OCI-LY7 (cell line): Measurements from ENCODE around the gene FAM24B. TPM values are rescaled to one million over a fixed set of nuclear protein-coding genes. Genes with fewer than 3 reads are reported as not detected.

Experiments used
- BruUV-seq: library from RNA; stranded (reverse); fragments of 400-500 nt; replicated peaks from 2 replicates; lab custom pipeline; 2021; lab: Mats Ljungman, UMichigan
- CTCF ChIA-PET: fragments of 300-600 bp; sonication (Branson Sonifier 250); formaldehyde crosslinking; loops from one replicate; lab custom pipeline; 2022; ENCODE audit warnings: antibody characterized with exemption; ENCODE audit not compliant: unreplicated experiment; lab: Charles Lee
- POLR2A ChIA-PET: fragments of 300-600 bp; sonication (Branson Sonifier 250); formaldehyde crosslinking; loops from one replicate; lab custom pipeline; 2022; ENCODE audit warnings: antibody characterized with exemption; lab: Charles Lee
- DNase-seq: peaks from one replicate; pipeline ENCODE4 v3.0.0-alpha.2; 2015; ENCODE audit warnings: low spot score
- H2AFZ ChIP-seq: fragments of 200-600 bp; sonication (generic), shearing (Covaris generic); 2 replicates; pipeline ENCODE4 v1.6.1; 2014; ENCODE audit warnings: mild to moderate bottlenecking, antibody characterized with exemption, low read length, moderate library complexity
- H3K27ac ChIP-seq: fragments of 200-600 bp; sonication (generic); 2 replicates; pipeline ENCODE4 v1.5.1; 2014; ENCODE audit warnings: mixed run types, low read depth, mild to moderate bottlenecking, moderate library complexity, low read length, inconsistent platforms; ENCODE audit not compliant: poor library complexity, severe bottlenecking
- H3K36me3 ChIP-seq: fragments of 200-600 bp; sonication (generic); 2 replicates; pipeline ENCODE4 v1.6.1; 2014; ENCODE audit warnings: mild to moderate bottlenecking, antibody characterized with exemption, low read length, moderate library complexity, mixed read lengths; ENCODE audit not compliant: insufficient read depth
- H3K4me1 ChIP-seq: fragments of 200-600 bp; sonication (generic); 2 replicates; pipeline ENCODE4 v1.5.1; 2014; ENCODE audit warnings: mild to moderate bottlenecking, low read length; ENCODE audit not compliant: insufficient read depth, poor library complexity, severe bottlenecking
- H3K4me2 ChIP-seq: fragments of 200-600 bp; sonication (generic); 2 replicates; pipeline ENCODE4 v1.6.1; 2014; ENCODE audit warnings: mild to moderate bottlenecking, low read length
- H3K4me3 ChIP-seq: fragments of 200-600 bp; sonication (generic); 2 replicates; pipeline ENCODE4 v1.5.1; 2014; ENCODE audit warnings: mild to moderate bottlenecking, low read depth, low read length; ENCODE audit not compliant: poor library complexity, severe bottlenecking
- H3K79me2 ChIP-seq: fragments of 200-600 bp; sonication (generic); 2 replicates; pipeline ENCODE4 v1.6.1; 2016; ENCODE audit warnings: low read depth, mild to moderate bottlenecking, low read length, moderate library complexity, mixed read lengths; ENCODE audit not compliant: insufficient read depth
- H3K9me2 ChIP-seq: fragments of 200-600 bp; sonication (generic); 2 replicates; pipeline ENCODE4 v1.6.1; 2016; ENCODE audit warnings: mild to moderate bottlenecking, low read length, mixed read lengths; ENCODE audit not compliant: insufficient read depth
- H3K9me3 ChIP-seq: fragments of 200-600 bp; sonication (generic); 2 replicates; pipeline ENCODE4 v1.6.1; 2014; ENCODE audit warnings: mild to moderate bottlenecking, mixed run types, low read length, mixed read lengths
- H4K20me1 ChIP-seq: fragments of 200-600 bp; sonication (generic); 2 replicates; pipeline ENCODE4 v1.6.1; 2014; ENCODE audit warnings: mild to moderate bottlenecking, antibody characterized with exemption, low read length, moderate library complexity, mixed read lengths; ENCODE audit not compliant: insufficient read depth
- CTCF ChIP-seq: fragments of 200-600 bp; sonication (generic); conservative IDR thresholded peaks from 2 replicates; pipeline ENCODE4 v1.5.1; 2014; ENCODE audit warnings: mild to moderate bottlenecking, antibody characterized with exemption, low read length, moderate library complexity, mixed read lengths
- EZH2phosphoT487 ChIP-seq: fragments of 200-600 bp; sonication (generic); IDR thresholded peaks from 2 replicates; pipeline ENCODE4 v1.6.1; 2018; ENCODE audit warnings: low read depth, borderline replicate concordance, mild to moderate bottlenecking, mixed run types, antibody characterized with exemption, low read length, moderate library complexity, mixed read lengths
- intact Hi-C: fragments of 100-400 bp; cut with micrococcal nuclease; formaldehyde crosslinking; loops from one replicate; pipeline ENCODE4 v1.10.0; 2022; ENCODE audit not compliant: unreplicated experiment
- total RNA-seq, 2 experiments: library from RNA; depleted of rRNA in 1 of 2; stranded (reverse); fragments of >200 nt in 1 of 2; shearing (Covaris generic) in 1 of 2; gene quantifications; 2 replicates each; pipeline ENCODE4 v1.2.3, GENCODE V29; 2014 to 2022

The FAM24B gene
- total RNA-seq, 2 experiments from 2014 or later, result 10.1 to 11.1 TPM

- Histone ChIP-seq H3K4me1 (no peaks in the 10 kb centered on the region), H4K20me1 (no peaks in the 10 kb centered on the region), H3K27ac (no peak overlapping the region), H3K36me3 (peaks cover 4% of the 10 kb centered on the region; the same call in 1 of the 2 replicates), H3K9me2 (no peaks in the 10 kb centered on the region), H2AFZ (no peak overlapping the region), H3K4me2 (no peak overlapping the region), H3K4me3 (no peak overlapping the region), H3K79me2 (no peaks in the 10 kb centered on the region), H3K9me3 (no peaks in the 10 kb centered on the region)
- intact Hi-C loops, result no loop called here
- ChIA-PET CTCF (no interaction called here), POLR2A (no interaction called here)
- no peak for DNase-seq
- no peak for TF ChIP-seq CTCF
- TF ChIP-seq EZH2phosphoT487, result no peak
- BruUV-seq, result no TSS peak
Measured at GRCh38 chr10:122853665-122854313, 25.6 kb downstream of the FAM24B start.

DNA sequence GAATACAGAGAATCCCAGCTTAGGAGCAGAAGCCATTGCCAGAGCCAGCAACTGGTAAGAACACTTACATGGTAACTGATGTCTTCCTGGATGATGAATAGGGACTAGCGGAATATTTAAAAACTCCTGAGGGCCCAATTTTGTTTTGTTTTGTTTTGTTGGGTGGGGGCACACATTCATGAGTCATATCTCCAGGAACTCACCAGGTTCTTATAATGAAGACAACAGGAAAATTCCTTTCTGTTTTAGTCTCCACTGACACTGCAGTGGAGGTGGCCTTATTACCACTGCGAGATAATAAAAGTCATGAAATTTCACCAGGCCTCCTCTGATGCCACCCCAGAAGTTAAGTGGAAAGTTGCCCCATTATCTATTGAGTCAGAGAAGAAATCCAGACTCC lies 27.1 kb downstream of the FAM24B start:
- Histone ChIP-seq H2AFZ (no peak overlapping the region), H3K9me2 (no peaks in the 10 kb centered on the region), H4K20me1 (no peaks in the 10 kb centered on the region), H3K36me3 (0 out of 2 replicates have a peak, but pooled peaks cover 4% of the 10 kb centered on the region), H3K79me2 (no peaks in the 10 kb centered on the region), H3K4me1 (peaks cover 7% of the 10 kb centered on the region), H3K27ac (no peak overlapping the region), H3K9me3 (no peaks in the 10 kb centered on the region), H3K4me3 (no peak overlapping the region), H3K4me2 (no peak overlapping the region)
- intact Hi-C loops, result no loop called here
- CTCF ChIA-PET, result no interaction called here
- POLR2A ChIA-PET, result no interaction called here
- no TSS peak for BruUV-seq
- DNase-seq, result no peak
- no peak for TF ChIP-seq EZH2phosphoT487
- no peak for TF ChIP-seq CTCF
